ENCODE data around the gene MX2.

GRCh38 chr21:41390043-41390639 lies 28.3 kb downstream of the MX2 start:
- TF ChIP-seq POLR2A (IDR thresholded peaks at IDR 0.05; ENCODE audit: low read depth, low read length) (no peak), CTCF (IDR thresholded peaks at IDR 0.05; ENCODE audit: extremely low read depth in 1 of 2, insufficient read depth in 1 of 2, low read depth in 1 of 2, low read length in 2 of 2) (no peak), POLR2AphosphoS5 (IDR thresholded peaks at IDR 0.05; ENCODE audit: insufficient read depth, low read depth, low read length) (no peak), EZH2 (IDR thresholded peaks at IDR 0.05; ENCODE audit: borderline replicate concordance, low read depth, low read length, severe bottlenecking) (no peak), MAX (IDR thresholded peaks at IDR 0.05; ENCODE audit: insufficient read depth, insufficient read length) (no peak), MYC (IDR thresholded peaks at IDR 0.05; ENCODE audit: low read depth, low read length) (no peak), JUN (IDR thresholded peaks at IDR 0.05; ENCODE audit: borderline replicate concordance, insufficient read depth, insufficient read length, low read depth) (no peak)

Data from endothelial cell of umbilical vein (primary cell).